Right lobe of liver (tissue), 6 donors: ENCODE results near the gene CBL. TPM values are rescaled to one million over a fixed set of nuclear protein-coding genes. Genes with fewer than 3 reads are reported as not detected.

Experiments
- ATAC-seq, 4 donors: fragments of 200-7000 bp; cut with Tn5 transposase; one replicate each; pipeline ENCODE4 v1.9.1; 2020; ENCODE audit warnings: mild to moderate bottlenecking in 4 of 4, moderate library complexity in 4 of 4
- DNase-seq, 3 donors: peaks; one replicate each; pipeline ENCODE4 v3.0.0-alpha.2; 2020
- H3K27ac ChIP-seq, 3 donors: fragments of 200-600 bp; one replicate each; pipeline ENCODE4 v1.8.0; 2022
- H3K27me3 ChIP-seq, 2 donors: fragments of 200-600 bp; one replicate each; pipeline ENCODE4 v1.8.0; 2022
- H3K36me3 ChIP-seq, 4 donors: fragments of 200-600 bp; sonication (generic) in 1 of 4; one replicate each; pipeline versions ENCODE4 v1.5.1 to v1.8.0; 2017 to 2022; ENCODE audit warnings: control low read depth in 1 of 4
- H3K4me1 ChIP-seq, 4 donors: fragments of 200-600 bp; sonication (generic) in 1 of 4; one replicate each; pipeline versions ENCODE4 v1.5.1 to v1.8.0; 2017 to 2022; ENCODE audit warnings: control low read depth in 1 of 4
- H3K4me3 ChIP-seq, 3 donors: fragments of 200-600 bp; one replicate each; pipeline ENCODE4 v1.8.0; 2022
- H3K9me3 ChIP-seq, 4 donors: fragments of 200-600 bp; sonication (generic) in 1 of 4; one replicate each; pipeline versions ENCODE4 v1.5.1 to v1.8.0; 2017 to 2022; ENCODE audit warnings: control low read depth in 1 of 4
- CTCF ChIP-seq, 4 donors: fragments of 200-600 bp in 3 of 4; fragments of 450-650 bp in 1 of 4; IDR thresholded peaks; one replicate each; pipeline versions ENCODE4 v1.5.1 to v1.8.0; 2016 to 2022; ENCODE audit warnings: antibody characterized with exemption in 4 of 4, mild to moderate bottlenecking in 2 of 4
- POLR2A ChIP-seq: fragments of 450-650 bp; IDR thresholded peaks from one replicate; pipeline ENCODE4 v1.6.1; 2017; ENCODE audit warnings: antibody characterized with exemption, mild to moderate bottlenecking
- WGBS: methylation state at CpG from one replicate; pipeline ENCODE4 v1.1.6; 2018; ENCODE audit warnings: low coverage, low lambda C conversion rate; ENCODE audit not compliant: insufficient coverage; ENCODE audit errors: missing lambda C conversion rate; 5-methylcytosine and 5-hydroxymethylcytosine counted together
- intact Hi-C, 2 donors: fragments of 100-400 bp; cut with DNase I; formaldehyde crosslinking; loops; one replicate each; pipeline versions ENCODE4 v1.11.2 to v1.14.1; 2022
- total RNA-seq, 6 experiments: library from RNA; depleted of rRNA in 2 of 6; stranded (reverse); fragments of >200 nt in 2 of 6; fragmentation: NEBNext Ultra II Directional in 3 of 6; extraction: Animal tissue kit (Norgen Biotek cat#: 25700) in 3 of 6; gene quantifications; one replicate each; pipeline versions ENCODE4 v1.1.0 to v1.2.4, GENCODE V29; 2016 to 2023
- donor health status: DM: no; HTN: yes; CAD: no.
- donor health status: DM: no; HTN: no; CAD: no.
- donor health status: DM: no; HTN: no; CAD: no.
- donor health status: DM: no; HTN: yes; CAD: no.
- donor health status: DM: no; HTN: yes; CAD: no.

CBL gene
- total RNA-seq, 6 experiments from 2014 or later, result 3.1 to 7.1 (median 4.6) TPM

- intact Hi-C loops, result no loop called here
- Histone ChIP-seq H3K27me3 (peaks cover 0 to 4% of the 10 kb centered on the region in 2 donors), H3K27ac (peak overlapping the region in 1 of 3 donors; percentile 63), H3K4me1 (peaks cover 0 to 16% (median 0%) of the 10 kb centered on the region in 4 donors), H3K9me3 (no peaks in the 10 kb centered on the region), H3K4me3 (peak overlapping the region; percentile 32 to 42 (median 35)), H3K36me3 (no peaks in the 10 kb centered on the region)
- TF ChIP-seq POLR2A (no peak), CTCF (IDR thresholded peaks at IDR 0.05) (no peak)
- DNase-seq, result peak in 2 of 3 donors; percentile 39 to 56
- ATAC-seq, result peak in 2 of 4 donors; percentile 24 to 34
- 0% methylated on average over 4 of the region's 29 CpGs for WGBS
These were observed 109.2 kb downstream of the CBL start for GRCh38 chr11:119315131-119316015.

- H3K27me3 ChIP-seq, result peaks cover 0 to 4% of the 10 kb centered on the region in 2 donors
- ATAC-seq, result no peak
- 7% methylated on average over 6 of the region's 46 CpGs for WGBS
These were observed 110.0 kb downstream of the CBL start for GRCh38 chr11:119316016-119316728.

GRCh38 chr11:119316729-119317591, 110.8 kb downstream of the CBL start, which contains the start of gene MCAM:
MCAM (minus strand) TSS chr11:119317130; CDS start chr11:119317101, 29 bp downstream.
- intact Hi-C loops, result no loop called here
- Histone ChIP-seq H3K27me3 (peaks cover 0 to 4% of the 10 kb centered on the region in 2 donors), H3K4me1 (peaks cover 0 to 25% (median 4%) of the 10 kb centered on the region in 4 donors), H3K36me3 (no peaks in the 10 kb centered on the region), H3K9me3 (no peaks in the 10 kb centered on the region), H3K4me3 (peak within 1 kb of the TSS; percentile 32 to 42 (median 35)), H3K27ac (peak within 1 kb of the TSS; percentile 15 to 63 (median 43))
- peak in 2 of 3 donors; percentile 47 to 61 for DNase-seq
- TF ChIP-seq CTCF (IDR thresholded peaks at IDR 0.05) (no peak), POLR2A (no peak)
- WGBS, result no CpG with 5 or more reads among the region's 74 CpGs
- ATAC-seq, result peak in 3 of 4 donors; percentile 4 to 10 (median 5)

More at GRCh38 chr11:119316016-119316728, 110.0 kb downstream of the CBL start:
- Histone ChIP-seq H3K4me1 (peaks cover 0 to 21% (median 1%) of the 10 kb centered on the region in 4 donors), H3K9me3 (no peaks in the 10 kb centered on the region), H3K27ac (peak overlapping the region; percentile 15 to 63 (median 43)), H3K4me3 (peak overlapping the region; percentile 32 to 42 (median 35)), H3K36me3 (no peaks in the 10 kb centered on the region)
- DNase-seq, result peak in 2 of 3 donors; percentile 36 to 62
- intact Hi-C loops, result no loop called here
- no peak for TF ChIP-seq POLR2A
- no peak for TF ChIP-seq CTCF (IDR thresholded peaks at IDR 0.05)
